Measurements from ENCODE around the gene SUN2.
"Not testable (repeated sequence)": the region's sequence is repeated elsewhere in the genome, so short reads cannot be mapped to it uniquely, and the experiment has no call there.

Gene SUN2

GRCh38 chr22:38755911-38756532 lies at the start of gene SUN2:
TSS of gene SUN2 (minus strand) at chr22:38755998. CDS start at chr22:38752628, 3,370 bp downstream.
- DNase-seq = peak; percentile 87
- in situ Hi-C loops (cut with MboI; ENCODE audit: low pct_unique_long_range_greater_than_20kb, low sequenced_read_pairs) = no loop called here

GRCh38 chr22:38805041-38805593 lies 49.3 kb upstream of the SUN2 start:
- DNase-seq; in situ Hi-C loops (cut with MboI; ENCODE audit: low pct_unique_long_range_greater_than_20kb, low sequenced_read_pairs): not testable (repeated sequence)

GRCh38 chr22:38802671-38803121 lies 46.9 kb upstream of the SUN2 start:
- in situ Hi-C loops (cut with MboI; ENCODE audit: low pct_unique_long_range_greater_than_20kb, low sequenced_read_pairs) = no loop called here
- no peak for DNase-seq

GRCh38 chr22:38799265-38800002 lies 43.6 kb upstream of the SUN2 start:
- DNase-seq = peak; percentile 36
- in situ Hi-C loops (cut with MboI; ENCODE audit: low pct_unique_long_range_greater_than_20kb, low sequenced_read_pairs) = no loop called here

- in situ Hi-C loops (cut with MboI; ENCODE audit: low pct_unique_long_range_greater_than_20kb, low sequenced_read_pairs) = no loop called here
- no peak for DNase-seq
These were observed 42.7 kb upstream of the SUN2 start for GRCh38 chr22:38798496-38798895.

GRCh38 chr22:38796262-38796957 lies 40.6 kb upstream of the SUN2 start:
- in situ Hi-C loops (cut with MboI; ENCODE audit: low pct_unique_long_range_greater_than_20kb, low sequenced_read_pairs) = no loop called here
- no peak for DNase-seq

GRCh38 chr22:38795569-38795968 lies 39.8 kb upstream of the SUN2 start:
- in situ Hi-C loops (cut with MboI; ENCODE audit: low pct_unique_long_range_greater_than_20kb, low sequenced_read_pairs) = no loop called here

GRCh38 chr22:38793721-38794466 lies 38.1 kb upstream of the SUN2 start, which contains the start of gene DNAL4:
TSS of gene DNAL4 (minus strand) at chr22:38794143. CDS start at chr22:38782731, 11,412 bp downstream.
- peak; percentile 99 for DNase-seq
- in situ Hi-C loops (cut with MboI; ENCODE audit: low pct_unique_long_range_greater_than_20kb, low sequenced_read_pairs) = no loop called here

More at GRCh38 chr22:38795569-38795968, 39.8 kb upstream of the SUN2 start:
- DNase-seq = no peak

- in situ Hi-C loops (cut with MboI; ENCODE audit: low pct_unique_long_range_greater_than_20kb, low sequenced_read_pairs) = no loop called here
These were observed 37.5 kb upstream of the SUN2 start for GRCh38 chr22:38793317-38793716.

GRCh38 chr22:38792833-38793232 lies 37.0 kb upstream of the SUN2 start:
- in situ Hi-C loops (cut with MboI; ENCODE audit: low pct_unique_long_range_greater_than_20kb, low sequenced_read_pairs) = no loop called here
- no peak for DNase-seq

More at GRCh38 chr22:38793317-38793716, 37.5 kb upstream of the SUN2 start:
- DNase-seq = peak; percentile 15

- no peak for DNase-seq
These were observed 33.8 kb upstream of the SUN2 start for GRCh38 chr22:38789606-38790005.

GRCh38 chr22:38788846-38789245 lies 33.0 kb upstream of the SUN2 start:
- DNase-seq = no peak
- in situ Hi-C loops (cut with MboI; ENCODE audit: low pct_unique_long_range_greater_than_20kb, low sequenced_read_pairs) = no loop called here

More at GRCh38 chr22:38789606-38790005, 33.8 kb upstream of the SUN2 start:
- in situ Hi-C loops (cut with MboI; ENCODE audit: low pct_unique_long_range_greater_than_20kb, low sequenced_read_pairs) = no loop called here

- in situ Hi-C loops (cut with MboI; ENCODE audit: low pct_unique_long_range_greater_than_20kb, low sequenced_read_pairs) = no loop called here
- no peak for DNase-seq
These were observed 32.4 kb upstream of the SUN2 start for GRCh38 chr22:38788021-38788816.

GRCh38 chr22:38786631-38787030 lies 30.8 kb upstream of the SUN2 start:
- in situ Hi-C loops (cut with MboI; ENCODE audit: low pct_unique_long_range_greater_than_20kb, low sequenced_read_pairs) = no loop called here
- DNase-seq = no peak

- no peak for DNase-seq
- in situ Hi-C loops (cut with MboI; ENCODE audit: low pct_unique_long_range_greater_than_20kb, low sequenced_read_pairs) = no loop called here
These were observed 29.1 kb upstream of the SUN2 start for GRCh38 chr22:38784856-38785255.

- no peak for DNase-seq
- in situ Hi-C loops (cut with MboI; ENCODE audit: low pct_unique_long_range_greater_than_20kb, low sequenced_read_pairs) = no loop called here
These were observed 28.2 kb upstream of the SUN2 start for GRCh38 chr22:38784035-38784434.

GRCh38 chr22:38783095-38783615 lies 27.4 kb upstream of the SUN2 start:
- in situ Hi-C loops (cut with MboI; ENCODE audit: low pct_unique_long_range_greater_than_20kb, low sequenced_read_pairs) = no loop called here
- no peak for DNase-seq

Data from KBM-7 (cell line).